PC-9 (cell line): ENCODE data around the gene FKBP7. TPM values are rescaled to one million over a fixed set of nuclear protein-coding genes. Genes with fewer than 3 reads are reported as not detected.

Experiments used
- Bru-seq: library from RNA; stranded (reverse); fragments of 400-500 nt; gene quantifications from one replicate; lab custom pipeline; 2021; lab: Mats Ljungman, UMichigan
- BruChase-seq, 2 experiments: library from RNA; stranded (reverse); fragments of 400-500 nt; gene quantifications; one replicate each; lab custom pipeline; 2021; lab: Mats Ljungman, UMichigan
- BruUV-seq: library from RNA; stranded (reverse); fragments of 400-500 nt; replicated peaks from 2 replicates; lab custom pipeline; 2021; lab: Mats Ljungman, UMichigan
- CTCF ChIA-PET: fragments of 300-600 bp; sonication (Branson Sonifier 250); formaldehyde crosslinking; loops from one replicate; lab custom pipeline; 2022; ENCODE audit warnings: antibody characterized with exemption; lab: Charles Lee
- POLR2A ChIA-PET: fragments of 300-600 bp; sonication (Branson Sonifier 250); formaldehyde crosslinking; loops from one replicate; lab custom pipeline; 2022; ENCODE audit warnings: antibody characterized with exemption; ENCODE audit not compliant: unreplicated experiment; lab: Charles Lee
- DNase-seq, 2 experiments: peaks; one replicate each; pipeline versions ENCODE4 v3.0.0 to v3.0.0-alpha.2; 2015 to 2022; ENCODE audit warnings: mixed read lengths in 1 of 2
- H2AFZ ChIP-seq: fragments of 200-600 bp; sonication (generic); 2 replicates; pipeline ENCODE4 v1.8.1; 2017; ENCODE audit warnings: antibody characterized with exemption
- H3F3A ChIP-seq: fragments of 200-600 bp; sonication (generic); 2 replicates; pipeline ENCODE4 v1.8.1; 2017; ENCODE audit warnings: antibody characterized with exemption, mild to moderate bottlenecking, low read depth; ENCODE audit not compliant: insufficient read depth
- H3K27ac ChIP-seq: fragments of 200-600 bp; sonication (generic); 2 replicates; pipeline ENCODE4 v1.6.1; 2016; ENCODE audit warnings: mixed run types
- H3K27me3 ChIP-seq: fragments of 200-600 bp; sonication (generic); 2 replicates; pipeline ENCODE4 v1.6.1; 2016; ENCODE audit warnings: low read depth, mixed run types; ENCODE audit not compliant: insufficient read depth
- H3K36me3 ChIP-seq: fragments of 200-600 bp; sonication (generic); 2 replicates; pipeline ENCODE4 v1.6.1; 2016; ENCODE audit warnings: low read depth, mixed run types
- H3K4me1 ChIP-seq: fragments of 200-600 bp; sonication (generic); replicated peaks from 2 replicates; pipeline ENCODE4 v1.6.1; 2016; ENCODE audit warnings: mixed run types; ENCODE audit not compliant: insufficient read depth
- H3K4me2 ChIP-seq: fragments of 200-600 bp; sonication (generic); 2 replicates; pipeline ENCODE4 v1.6.1; 2017; ENCODE audit warnings: mixed run types
- H3K4me3 ChIP-seq: fragments of 200-600 bp; sonication (generic); 2 replicates; pipeline ENCODE4 v1.6.1; 2016; ENCODE audit warnings: mixed run types
- H3K79me2 ChIP-seq: fragments of 200-600 bp; sonication (generic); 2 replicates; pipeline ENCODE4 v1.6.1; 2017; ENCODE audit warnings: low read depth, mixed run types
- H3K9me2 ChIP-seq: fragments of 200-600 bp; sonication (generic); 2 replicates; pipeline ENCODE4 v1.8.1; 2017; ENCODE audit warnings: mild to moderate bottlenecking; ENCODE audit not compliant: insufficient read depth
- H3K9me3 ChIP-seq: fragments of 200-600 bp; sonication (generic); 2 replicates; pipeline ENCODE4 v1.8.1; 2016; ENCODE audit warnings: low read depth; ENCODE audit not compliant: insufficient read depth
- H4K20me1 ChIP-seq: fragments of 200-600 bp; sonication (generic); 2 replicates; pipeline ENCODE4 v1.8.1; 2017; ENCODE audit not compliant: insufficient read depth
- EZH2 ChIP-seq: fragments of 200-600 bp; sonication (generic); IDR thresholded peaks from 2 replicates; pipeline ENCODE4 v1.8.0; 2017; ENCODE audit warnings: antibody characterized with exemption, low read depth
- intact Hi-C: fragments of 100-400 bp; cut with micrococcal nuclease; formaldehyde crosslinking; loops from one replicate; pipeline ENCODE4 v1.10.0; 2022; ENCODE audit not compliant: unreplicated experiment
- long read RNA-seq: library from polyadenylated mRNA; stranded (forward); transcript quantifications from one replicate; pipeline ENCODE4 v2.0.0, GENCODE V29; 2022
- total RNA-seq: library from RNA; stranded (reverse); gene quantifications from 2 replicates; pipeline ENCODE4 v1.2.3, GENCODE V29; 2021
- TF ChIP-seq, protein P1 (sequence below): fragments of 200-600 bp; sonication (generic); conservative IDR thresholded peaks from 2 replicates; pipeline ENCODE4 v1.6.1; 2017; ENCODE audit warnings: mixed run types, antibody characterized with exemption, mild to moderate bottlenecking, moderate library complexity

FKBP7 gene, protein sequence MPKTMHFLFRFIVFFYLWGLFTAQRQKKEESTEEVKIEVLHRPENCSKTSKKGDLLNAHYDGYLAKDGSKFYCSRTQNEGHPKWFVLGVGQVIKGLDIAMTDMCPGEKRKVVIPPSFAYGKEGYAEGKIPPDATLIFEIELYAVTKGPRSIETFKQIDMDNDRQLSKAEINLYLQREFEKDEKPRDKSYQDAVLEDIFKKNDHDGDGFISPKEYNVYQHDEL
- 3.8 and 6.1 TPM in 2 replicates for total RNA-seq
- percentile 46 among the genes with signal in this experiment for Bru-seq, nascent RNA
- percentile 37 among the genes with signal in this experiment for BruChase-seq, experiment 1, labeled RNA remaining after a 2-hour chase
- percentile 50 among the genes with signal in this experiment for BruChase-seq, experiment 2, labeled RNA remaining after a 6-hour chase
- long read RNA-seq, partial matches to known transcripts, result 0 of 7 reads
- long read RNA-seq, other reads (novel, unspliced or antisense), result 2 of 7 reads

DNA sequence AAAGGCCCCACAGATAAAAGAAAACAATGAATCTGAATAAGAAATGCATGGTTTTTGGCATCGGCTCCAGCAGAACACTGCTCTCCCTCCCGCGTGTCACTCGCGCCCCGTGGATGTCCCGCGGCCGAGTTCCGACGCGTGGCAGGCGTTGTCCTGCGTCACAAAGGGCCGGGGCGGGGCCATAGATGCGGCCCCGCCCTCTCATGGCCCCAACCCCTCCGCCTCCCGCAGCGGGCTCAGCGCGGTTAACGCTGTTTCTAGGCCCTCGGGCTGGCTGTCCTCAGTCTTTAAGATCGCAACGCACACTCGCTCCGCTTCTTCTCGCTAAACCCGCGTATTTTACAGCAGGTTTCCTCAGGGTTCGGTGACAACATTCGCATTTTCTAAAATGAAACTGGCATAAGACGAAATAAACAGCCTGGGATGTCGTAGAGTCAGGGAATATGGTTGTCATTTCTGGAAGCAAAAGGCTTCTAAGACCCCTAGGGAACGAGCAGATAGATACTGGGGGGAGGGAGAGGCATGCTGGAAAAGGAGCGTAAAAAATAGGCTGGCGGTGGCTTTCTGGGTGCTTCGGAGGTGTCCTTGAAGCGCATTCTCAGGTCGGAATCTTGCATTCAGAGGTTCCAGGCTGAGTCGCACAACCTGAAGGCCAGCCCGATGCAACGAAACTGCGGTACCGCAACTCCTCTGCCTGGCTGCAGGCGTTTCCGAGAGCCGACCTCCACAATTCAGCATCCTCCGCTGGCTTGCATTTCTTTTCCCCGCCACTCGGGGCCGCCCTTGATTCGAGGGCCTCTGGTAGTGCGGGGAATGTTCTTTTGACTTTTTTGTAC, at the start of gene FKBP7:
Gene FKBP7 (minus strand): TSS at position 162 of the 836 bp plus-strand sequence. CDS start 101 bp downstream, at position 61.
- intact Hi-C loops, result loop anchor here (1.0 to 5.0 kb wide), 4 partner anchors 27 to 436 kb away; partner anchors contain the start of genes PJVK, PRKRA and RBM45
- Histone ChIP-seq H3K9me3 (no peaks in the 10 kb centered on the region), H3K27ac (peak within 1 kb of the TSS; percentile 56), H3K36me3 (no peaks in the 10 kb centered on the region), H4K20me1 (peaks cover 23% of the 10 kb centered on the region), H3F3A (peaks cover 15% of the 10 kb centered on the region), H2AFZ (peak within 1 kb of the TSS; percentile 100), H3K4me2 (peak within 1 kb of the TSS; percentile 96), H3K27me3 (no peaks in the 10 kb centered on the region), H3K9me2 (no peaks in the 10 kb centered on the region), H3K79me2 (peaks cover 32% of the 10 kb centered on the region), H3K4me3 (peak within 1 kb of the TSS; percentile 77), H3K4me1 (peaks cover 45% of the 10 kb centered on the region)
- DNase-seq, result peak; percentile 71 to 85
- BruUV-seq, result no TSS peak
- TF ChIP-seq, protein P1, sequence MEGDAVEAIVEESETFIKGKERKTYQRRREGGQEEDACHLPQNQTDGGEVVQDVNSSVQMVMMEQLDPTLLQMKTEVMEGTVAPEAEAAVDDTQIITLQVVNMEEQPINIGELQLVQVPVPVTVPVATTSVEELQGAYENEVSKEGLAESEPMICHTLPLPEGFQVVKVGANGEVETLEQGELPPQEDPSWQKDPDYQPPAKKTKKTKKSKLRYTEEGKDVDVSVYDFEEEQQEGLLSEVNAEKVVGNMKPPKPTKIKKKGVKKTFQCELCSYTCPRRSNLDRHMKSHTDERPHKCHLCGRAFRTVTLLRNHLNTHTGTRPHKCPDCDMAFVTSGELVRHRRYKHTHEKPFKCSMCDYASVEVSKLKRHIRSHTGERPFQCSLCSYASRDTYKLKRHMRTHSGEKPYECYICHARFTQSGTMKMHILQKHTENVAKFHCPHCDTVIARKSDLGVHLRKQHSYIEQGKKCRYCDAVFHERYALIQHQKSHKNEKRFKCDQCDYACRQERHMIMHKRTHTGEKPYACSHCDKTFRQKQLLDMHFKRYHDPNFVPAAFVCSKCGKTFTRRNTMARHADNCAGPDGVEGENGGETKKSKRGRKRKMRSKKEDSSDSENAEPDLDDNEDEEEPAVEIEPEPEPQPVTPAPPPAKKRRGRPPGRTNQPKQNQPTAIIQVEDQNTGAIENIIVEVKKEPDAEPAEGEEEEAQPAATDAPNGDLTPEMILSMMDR, result peak; percentile 87
- TF ChIP-seq EZH2, result no peak
- POLR2A ChIA-PET, result no interaction called here
- CTCF ChIA-PET, result no interaction called here

DNA sequence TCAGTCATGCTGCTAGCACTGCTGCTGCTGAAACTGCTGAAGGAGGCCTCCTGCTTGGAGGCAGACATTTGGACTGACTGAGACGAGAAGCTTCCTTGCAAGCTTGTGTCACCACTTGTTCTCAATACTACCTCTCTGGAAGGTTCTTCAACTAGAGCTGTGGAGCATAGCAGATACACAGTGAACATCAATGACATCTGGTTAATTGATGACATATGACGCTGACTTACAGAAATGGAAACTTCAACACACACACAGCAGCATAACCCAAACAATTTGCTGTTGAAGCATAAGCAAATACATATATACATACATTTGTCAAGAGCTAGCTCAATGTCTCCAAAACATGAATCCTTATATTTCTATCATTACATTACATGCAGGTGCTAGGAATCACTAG, 49.2 kb upstream of the FKBP7 start:
- POLR2A ChIA-PET, result no interaction called here
- no TSS peak for BruUV-seq

More for the DNA sequence above, 49.2 kb upstream of the FKBP7 start:
- Histone ChIP-seq H3K36me3 (peaks cover 14% of the 10 kb centered on the region; the same call in 1 of the 2 replicates), H3K9me2 (no peaks in the 10 kb centered on the region), H3K27ac (no peak overlapping the region), H3K4me1 (peaks cover 9% of the 10 kb centered on the region), H3K27me3 (no peaks in the 10 kb centered on the region), H3K4me2 (no peak overlapping the region), H3K4me3 (no peak overlapping the region), H4K20me1 (peaks cover 6% of the 10 kb centered on the region; the same call in 1 of the 2 replicates), H3K9me3 (no peaks in the 10 kb centered on the region), H3F3A (peaks cover 2% of the 10 kb centered on the region; the same call in 1 of the 2 replicates), H3K79me2 (peaks cover 79% of the 10 kb centered on the region), H2AFZ (no peak overlapping the region)
- no peak for DNase-seq
- TF ChIP-seq, protein P1, result no peak
- TF ChIP-seq EZH2, result no peak
- CTCF ChIA-PET, result no interaction called here
- intact Hi-C loops, result loop anchor here (10.0 kb wide), 1 partner anchor 233 kb away; no protein-coding TSS in a partner anchor
